H1 (cell line): ENCODE results near the gene CHTF8. TPM values are rescaled to one million over a fixed set of nuclear protein-coding genes. Genes with fewer than 3 reads are reported as not detected.

Experiments used
- CTCF ChIA-PET: fragments of 300-600 bp; sonication (Branson Sonifier 250); formaldehyde crosslinking; loops from one replicate; lab custom pipeline; 2021; ENCODE audit not compliant: partially characterized antibody; lab: Charles Lee
- POLR2A ChIA-PET: fragments of 300-600 bp; sonication (Branson Sonifier 250); formaldehyde crosslinking; loops from one replicate; lab custom pipeline; 2021; ENCODE audit warnings: inconsistent platforms; ENCODE audit not compliant: partially characterized antibody; lab: Charles Lee
- DNase-seq, 2 experiments: peaks; one replicate each; pipeline versions ENCODE4 v3.0.0 to v3.0.0-alpha.2; 2010 to 2022; ENCODE audit warnings: low spot score in 2 of 2, low read depth in 1 of 2, mixed read lengths in 1 of 2
- FAIRE-seq: peaks from 2 replicates; lab custom pipeline; 2011; peaks lifted over from hg19 to GRCh38; lab: Jason Lieb, UNC
- H2AFZ ChIP-seq: 2 replicates; pipeline ENCODE4 v1.8.1; 2012; ENCODE audit warnings: low read length, inconsistent platforms
- H2AK5ac ChIP-seq: 2 replicates; pipeline ENCODE4 v1.6.1; 2013; ENCODE audit warnings: low read depth, low read length
- H2BK120ac ChIP-seq: replicated peaks from 2 replicates; pipeline ENCODE3; 2013; ENCODE audit warnings: low read depth, low read length, inconsistent platforms
- H2BK12ac ChIP-seq: 2 replicates; pipeline ENCODE4 v1.6.1; 2013; ENCODE audit warnings: low read depth, low read length
- H2BK15ac ChIP-seq: 2 replicates; pipeline ENCODE4 v1.6.1; 2013; ENCODE audit warnings: low read length
- H2BK20ac ChIP-seq: 2 replicates; pipeline ENCODE4 v1.6.1; 2013; ENCODE audit warnings: low read length
- H2BK5ac ChIP-seq: 2 replicates; pipeline ENCODE4 v1.6.1; 2013; ENCODE audit warnings: low read depth, low read length
- H3K14ac ChIP-seq: 2 replicates; pipeline ENCODE4 v1.6.1; 2013; ENCODE audit warnings: inconsistent platforms; ENCODE audit not compliant: insufficient read length
- H3K18ac ChIP-seq: 2 replicates; pipeline ENCODE4 v1.6.1; 2013; ENCODE audit warnings: low read length; ENCODE audit errors: extremely low read depth
- H3K23ac ChIP-seq: 2 replicates; pipeline ENCODE4 v1.6.1; 2013; ENCODE audit warnings: inconsistent platforms; ENCODE audit not compliant: insufficient read length
- H3K23me2 ChIP-seq: 2 replicates; pipeline ENCODE4 v1.6.1; 2013; ENCODE audit warnings: low read depth, low read length
- H3K27ac ChIP-seq: 2 replicates; pipeline ENCODE4 v1.6.1; 2011; ENCODE audit warnings: low read depth, low read length, inconsistent platforms
- H3K27me3 ChIP-seq, 4 experiments: replicated peaks in 1 of 4; 1 replicate in 1 of 4; 2 replicates in 3 of 4; pipeline versions ENCODE4 v1.6.1 to v1.8.1; 2011 to 2013; ENCODE audit warnings: low read length in 3 of 4, mild to moderate bottlenecking in 3 of 4, inconsistent platforms in 2 of 4, mixed read lengths in 2 of 4, moderate library complexity in 1 of 4; ENCODE audit not compliant: control insufficient read depth in 3 of 4, insufficient read depth in 3 of 4; ENCODE audit errors: extremely low read depth in 1 of 4
- H3K36me3 ChIP-seq, 4 experiments: 2 replicates each; pipeline versions ENCODE4 v1.6.1 to v1.8.1; 2011 to 2013; ENCODE audit warnings: mild to moderate bottlenecking in 4 of 4, low read length in 3 of 4, moderate library complexity in 2 of 4, control low read depth in 1 of 4, inconsistent platforms in 1 of 4; ENCODE audit not compliant: insufficient read depth in 4 of 4, control insufficient read depth in 2 of 4
- H3K4ac ChIP-seq: replicated peaks from 2 replicates; pipeline ENCODE3; 2013; ENCODE audit warnings: low read length, low read depth, mixed read lengths, inconsistent platforms; ENCODE audit not compliant: insufficient read length
- H3K4me1 ChIP-seq, 4 experiments: replicated peaks in 1 of 4; 1 replicate in 1 of 4; 2 replicates in 3 of 4; pipeline versions ENCODE4 v1.6.1 to v1.8.1; 2011 to 2013; ENCODE audit warnings: low read length in 3 of 4, inconsistent platforms in 2 of 4, mixed read lengths in 1 of 4; ENCODE audit not compliant: insufficient read depth in 4 of 4, control insufficient read depth in 3 of 4
- H3K4me2 ChIP-seq, 2 experiments: 2 replicates each; pipeline versions ENCODE4 v1.6.1 to v1.8.1; 2011 to 2013; ENCODE audit warnings: low read depth in 2 of 2, low read length in 2 of 2, control low read depth in 1 of 2, inconsistent platforms in 1 of 2, mild to moderate bottlenecking in 1 of 2; ENCODE audit not compliant: insufficient read depth in 1 of 2
- H3K4me3 ChIP-seq, 4 experiments: fragments of 200-600, 300-600 bp in 1 of 4; sonication (generic), shearing (Covaris generic), sonication (Bioruptor Twin) in 1 of 4; 2 replicates each; pipeline versions ENCODE4 v1.5.1 to v1.8.1; 2011 to 2016; ENCODE audit warnings: low read length in 4 of 4, low read depth in 3 of 4, control low read depth in 2 of 4, inconsistent platforms in 2 of 4, mild to moderate bottlenecking in 2 of 4, mixed read lengths in 1 of 4, moderate library complexity in 1 of 4; ENCODE audit not compliant: insufficient read depth in 2 of 4; ENCODE audit errors: extremely low read depth in 1 of 4
- H3K56ac ChIP-seq: replicated peaks from 2 replicates; pipeline ENCODE3; 2013; ENCODE audit warnings: low read depth, mild to moderate bottlenecking, mixed read lengths, low read length, inconsistent platforms; ENCODE audit not compliant: insufficient read length
- H3K79me1 ChIP-seq: 2 replicates; pipeline ENCODE4 v1.6.1; 2013; ENCODE audit warnings: low read depth, low read length, control low read depth
- H3K79me2 ChIP-seq, 2 experiments: 2 replicates each; pipeline versions ENCODE4 v1.6.1 to v1.8.1; 2012 to 2013; ENCODE audit warnings: low read length in 2 of 2, mild to moderate bottlenecking in 2 of 2, inconsistent platforms in 1 of 2; ENCODE audit not compliant: insufficient read depth in 2 of 2, control insufficient read depth in 1 of 2
- H3K9ac ChIP-seq, 4 experiments: replicated peaks in 1 of 4; 1 replicate in 1 of 4; 2 replicates in 3 of 4; pipeline versions ENCODE4 v1.6.1 to v1.8.1; 2011 to 2013; ENCODE audit warnings: low read depth in 3 of 4, low read length in 3 of 4, control low read depth in 2 of 4, mild to moderate bottlenecking in 2 of 4, moderate library complexity in 2 of 4, inconsistent platforms in 1 of 4; ENCODE audit errors: extremely low read depth in 1 of 4
- H3K9me3 ChIP-seq, 2 experiments: 2 replicates each; pipeline versions ENCODE4 v1.6.1 to v1.8.1; 2012 to 2013; ENCODE audit warnings: mild to moderate bottlenecking in 2 of 2, moderate library complexity in 2 of 2, control low read depth in 1 of 2, inconsistent platforms in 1 of 2, low read depth in 1 of 2, low read length in 1 of 2, mixed read lengths in 1 of 2; ENCODE audit not compliant: insufficient read depth in 2 of 2
- H4K20me1 ChIP-seq, 2 experiments: replicated peaks in 1 of 2; 2 replicates each; pipeline versions ENCODE3 to v1.8.1; 2011 to 2013; ENCODE audit warnings: inconsistent platforms in 2 of 2, low read length in 2 of 2, mild to moderate bottlenecking in 1 of 2; ENCODE audit not compliant: insufficient read depth in 2 of 2, control insufficient read depth in 1 of 2
- H4K5ac ChIP-seq: 2 replicates; pipeline ENCODE4 v1.6.1; 2013; ENCODE audit warnings: low read length, low read depth, mixed read lengths, inconsistent platforms; ENCODE audit not compliant: insufficient read length
- H4K8ac ChIP-seq: 2 replicates; pipeline ENCODE4 v1.8.0; 2013; ENCODE audit warnings: mild to moderate bottlenecking, moderate library complexity, low read length, inconsistent platforms; ENCODE audit not compliant: insufficient read depth; ENCODE audit errors: extremely low read depth
- H4K91ac ChIP-seq: replicated peaks from 2 replicates; pipeline ENCODE3; 2013; ENCODE audit warnings: low read length, mixed read lengths, inconsistent platforms; ENCODE audit not compliant: insufficient read length
- CTBP2 ChIP-seq: IDR thresholded peaks from 2 replicates; pipeline ENCODE4 v1.7.0; 2011; ENCODE audit warnings: borderline replicate concordance, mild to moderate bottlenecking, moderate library complexity, mixed read lengths, low read length; ENCODE audit not compliant: insufficient read depth, insufficient read length
- KDM4A ChIP-seq: IDR thresholded peaks from one replicate; pipeline ENCODE4 v1.7.1; 2012; ENCODE audit warnings: low read depth, mild to moderate bottlenecking, moderate library complexity, low read length, inconsistent platforms; ENCODE audit not compliant: severe bottlenecking
- RBBP5 ChIP-seq: IDR thresholded peaks from 2 replicates; pipeline ENCODE4 v1.7.1; 2012; ENCODE audit warnings: low read depth, mild to moderate bottlenecking, inconsistent platforms, low read length, moderate library complexity, borderline replicate concordance
- WGBS, 2 experiments: shearing (Covaris generic) in 1 of 2; methylation state at CpG; one replicate each; pipeline versions ENCODE4 v1.1.6 to v1.1.7; 2013 to 2015; ENCODE audit warnings: low lambda C conversion rate in 2 of 2, mixed read lengths in 2 of 2, inconsistent platforms in 1 of 2, low coverage in 1 of 2, missing lambda C conversion rate in 1 of 2; ENCODE audit not compliant: insufficient replicate concordance in 2 of 2, insufficient coverage in 1 of 2, insufficient read length in 1 of 2; ENCODE audit errors: extremely low coverage in 1 of 2, missing lambda C conversion rate in 1 of 2; 5-methylcytosine and 5-hydroxymethylcytosine counted together
- polyA plus RNA-seq, 7 experiments: library from polyadenylated mRNA; depleted of rRNA in 3 of 7; stranded (reverse) in 5 of 7; unstranded in 2 of 7; fragments of >200 nt in 5 of 7; fragments of 200-250 nt in 2 of 7; gene quantifications; 1 replicate in 5 of 7; 2 replicates in 1 of 7; 4 replicates in 1 of 7; pipeline versions ENCODE4 v1.2.1 to v1.2.3, GENCODE V29; 2011 to 2013; ENCODE audit warnings: missing spikeins in 2 of 7, mixed read lengths in 2 of 7
- total RNA-seq: library from RNA; stranded (reverse); fragmentation: NEBNext Ultra II Directional; extraction: Animal tissue kit (Norgen Biotek cat#: 25700); gene quantifications from 2 replicates; pipeline ENCODE4 v1.2.1, GENCODE V29; 2021

CHTF8 gene
- total and polyA plus RNA-seq, 2 of the 8 experiments (the other 6 are each of a cell fraction or from before 2014, with no cell fraction given): 114 to 138 TPM

DNA sequence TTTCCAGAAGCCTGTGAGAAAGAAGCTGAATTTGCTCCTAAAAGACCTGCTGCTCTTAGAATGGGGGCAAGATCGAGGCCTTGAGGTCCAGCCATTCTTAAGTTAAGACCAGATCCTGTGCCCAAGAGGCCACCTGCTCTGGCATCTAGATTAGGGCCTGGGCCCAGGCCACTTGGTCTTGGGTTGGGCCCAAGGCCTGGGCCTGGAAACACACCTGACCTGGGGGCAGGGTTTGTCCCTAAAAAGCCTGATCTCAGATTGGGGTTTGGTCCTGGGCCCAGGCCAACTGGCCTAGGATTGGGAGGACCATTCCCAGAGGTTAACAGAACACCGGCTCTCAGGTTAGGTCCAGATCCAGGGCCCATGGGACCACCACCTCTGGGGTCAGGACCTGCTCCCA, 12.9 kb downstream of the CHTF8 start:
- Histone ChIP-seq H3K23ac (no peak overlapping the region), H2BK15ac (no peak overlapping the region), H4K8ac (no peak overlapping the region), H2BK120ac (no peak overlapping the region), H3K56ac (no peak overlapping the region), H3K4ac (no peak overlapping the region), H4K20me1 (peaks cover 1 to 5% of the 10 kb centered on the region in 2 experiments), H3K4me3 (no peak overlapping the region), H3K27me3 (no peaks in the 10 kb centered on the region), H2AK5ac (no peak overlapping the region), H3K79me1 (peaks cover 10% of the 10 kb centered on the region; the same call in 1 of the 2 replicates), H3K4me1 (no peaks in the 10 kb centered on the region), H2BK5ac (no peak overlapping the region), H2AFZ (no peak overlapping the region), H3K14ac (no peak overlapping the region), H4K91ac (no peak overlapping the region), H3K9ac (no peak overlapping the region), H3K18ac (no peak overlapping the region), H2BK20ac (no peak overlapping the region), H3K27ac (no peak overlapping the region), H2BK12ac (no peak overlapping the region), H3K79me2 (peaks cover 0 to 5% of the 10 kb centered on the region in 2 experiments; a peak in 1 of 4 replicates), H3K23me2 (no peaks in the 10 kb centered on the region), H3K9me3 (no peaks in the 10 kb centered on the region), H4K5ac (no peak overlapping the region), H3K36me3 (peaks cover 26 to 66% (median 48%) of the 10 kb centered on the region in 4 experiments), H3K4me2 (no peak overlapping the region)
- no peak for DNase-seq
- WGBS, 2 experiments: 92% methylated on average over 2 of the region's 2 CpGs; no CpG with 5 or more reads in 1 of the 2 experiments
- ChIA-PET CTCF (interaction anchor here (1.0 to 12.3 kb wide), 4 partner anchors 8 to 272 kb away, joined by 3 to 174 read pairs (median 4); no protein-coding TSS in a partner anchor), POLR2A (interaction anchor here (0.6 to 4.1 kb wide), 4 partner anchors 11 to 351 kb away, joined by 3 to 38 read pairs (median 12); partner anchors contain the start of gene HAS3)
- no peak for FAIRE-seq
- no peak for TF ChIP-seq KDM4A
- TF ChIP-seq CTBP2: no peak
- TF ChIP-seq RBBP5: no peak
